BLaER1 (cell line): ENCODE measurements around the gene AFF4.

Experiments
- H3K27ac ChIP-seq: shearing (Covaris generic); formaldehyde crosslinking; 2 replicates; pipeline ENCODE4 v1.8.1; 2022
- H3K27me3 ChIP-seq: shearing (Covaris generic); formaldehyde crosslinking; 2 replicates; pipeline ENCODE4 v1.8.1; 2022
- H3K36me3 ChIP-seq: shearing (Covaris generic); formaldehyde crosslinking; 2 replicates; pipeline ENCODE4 v1.8.1; 2022
- H3K4me1 ChIP-seq: shearing (Covaris generic); formaldehyde crosslinking; 2 replicates; pipeline ENCODE4 v1.8.1; 2022
- H3K4me2 ChIP-seq: shearing (Covaris generic); formaldehyde crosslinking; 2 replicates; pipeline ENCODE4 v1.8.1; 2022
- H3K4me3 ChIP-seq: shearing (Covaris generic); formaldehyde crosslinking; 2 replicates; pipeline ENCODE4 v1.8.1; 2022
- H3K9ac ChIP-seq: shearing (Covaris generic); formaldehyde crosslinking; 2 replicates; pipeline ENCODE4 v1.8.1; 2022
- H3K9me3 ChIP-seq: shearing (Covaris generic); formaldehyde crosslinking; 2 replicates; pipeline ENCODE4 v1.8.1; 2022
- H4K20me1 ChIP-seq: shearing (Covaris generic); formaldehyde crosslinking; 2 replicates; pipeline ENCODE4 v1.8.1; 2022
- Cebpa-rat ChIP-seq: shearing (Covaris generic); IDR thresholded peaks from 2 replicates; pipeline ENCODE4 v1.8.1; 2022

Gene AFF4

GRCh38 chr5:132873119-132873929, 90.1 kb downstream of the AFF4 start, which contains the start of gene LEAP2:
TSS of gene LEAP2 (plus strand) at chr5:132873668. CDS start at chr5:132873695, 27 bp downstream.
- Histone ChIP-seq H3K9ac (no peak within 1 kb of the TSS), H3K4me2 (no peak within 1 kb of the TSS), H3K4me3 (no peak within 1 kb of the TSS), H3K27me3 (no peaks in the 10 kb centered on the region), H3K4me1 (no peaks in the 10 kb centered on the region), H4K20me1 (peaks cover 4% of the 10 kb centered on the region; the same call in 1 of the 2 replicates), H3K9me3 (no peaks in the 10 kb centered on the region), H3K27ac (no peak within 1 kb of the TSS), H3K36me3 (peaks cover 87% of the 10 kb centered on the region)
- TF ChIP-seq Cebpa-rat, result no peak

- H3K9ac ChIP-seq, result no peak overlapping the region
- H3K4me2 ChIP-seq, result no peak overlapping the region
- TF ChIP-seq Cebpa-rat, result no peak
- H3K27me3 ChIP-seq, result no peaks in the 10 kb centered on the region
- no peak overlapping the region for H3K27ac ChIP-seq
- peaks cover 5% of the 10 kb centered on the region for H3K4me1 ChIP-seq
- no peaks in the 10 kb centered on the region for H3K9me3 ChIP-seq
- peaks cover 87% of the 10 kb centered on the region for H3K36me3 ChIP-seq
- H4K20me1 ChIP-seq, result peaks cover 9% of the 10 kb centered on the region; the same call in 1 of the 2 replicates
- H3K4me3 ChIP-seq, result no peak overlapping the region
Measured at GRCh38 chr5:132872788-132873118, 90.7 kb downstream of the AFF4 start.

DNA sequence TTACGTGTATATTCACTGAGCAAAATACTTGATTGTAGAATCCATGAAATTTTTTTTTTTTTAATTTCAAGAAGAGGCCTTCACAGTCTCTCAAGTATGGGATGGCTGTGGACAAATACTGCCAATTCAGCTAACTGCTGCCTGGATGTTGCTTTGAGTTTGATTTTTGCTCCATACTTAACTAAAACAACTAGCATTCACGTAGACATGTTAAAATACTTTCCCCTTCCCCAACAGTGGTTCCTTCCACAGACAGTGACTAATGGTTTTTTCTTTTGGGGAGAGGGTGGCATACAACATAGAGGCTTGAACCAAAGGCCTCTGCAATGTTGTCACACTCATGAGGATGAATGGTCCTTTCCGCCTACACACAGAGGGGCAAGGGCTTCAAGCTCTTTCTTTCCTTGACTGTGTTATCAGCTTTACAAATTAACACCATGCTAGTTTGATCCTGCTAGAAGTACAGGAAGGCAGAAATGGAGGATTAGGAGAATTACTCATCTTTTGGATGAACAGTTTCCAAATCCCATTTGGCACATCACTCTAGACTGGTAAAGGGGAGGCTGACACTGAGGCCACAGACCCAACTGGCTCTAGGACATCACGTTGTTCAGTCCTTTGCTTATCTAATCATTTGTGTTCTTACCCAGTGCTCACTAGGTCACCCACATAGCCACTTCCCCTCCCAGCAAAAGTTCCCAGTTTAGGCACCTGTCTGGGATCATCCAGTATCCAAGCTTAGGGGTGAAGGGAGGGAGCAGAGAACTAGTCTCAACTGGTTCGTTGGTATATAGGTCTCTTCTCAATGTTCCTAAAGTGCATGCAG, 91.8 kb downstream of the AFF4 start:
- Histone ChIP-seq H3K4me1 (peaks cover 13% of the 10 kb centered on the region), H3K36me3 (peaks cover 82% of the 10 kb centered on the region)

GRCh38 chr5:132870801-132871200, 92.6 kb downstream of the AFF4 start:
- Histone ChIP-seq H3K4me3 (no peak overlapping the region), H3K9me3 (no peaks in the 10 kb centered on the region), H3K9ac (no peak overlapping the region), H3K27ac (no peak overlapping the region), H3K27me3 (no peaks in the 10 kb centered on the region), H3K36me3 (peaks cover 75% of the 10 kb centered on the region), H3K4me2 (no peak overlapping the region), H3K4me1 (peaks cover 15% of the 10 kb centered on the region), H4K20me1 (peaks cover 21% of the 10 kb centered on the region; the same call in 1 of the 2 replicates)
- TF ChIP-seq Cebpa-rat, result no peak

More for the DNA sequence above, 91.8 kb downstream of the AFF4 start:
- Histone ChIP-seq H4K20me1 (peaks cover 20% of the 10 kb centered on the region; the same call in 1 of the 2 replicates), H3K4me3 (no peak overlapping the region), H3K4me2 (no peak overlapping the region), H3K27me3 (no peaks in the 10 kb centered on the region), H3K27ac (no peak overlapping the region), H3K9ac (no peak overlapping the region), H3K9me3 (no peaks in the 10 kb centered on the region)
- no peak for TF ChIP-seq Cebpa-rat

DNA sequence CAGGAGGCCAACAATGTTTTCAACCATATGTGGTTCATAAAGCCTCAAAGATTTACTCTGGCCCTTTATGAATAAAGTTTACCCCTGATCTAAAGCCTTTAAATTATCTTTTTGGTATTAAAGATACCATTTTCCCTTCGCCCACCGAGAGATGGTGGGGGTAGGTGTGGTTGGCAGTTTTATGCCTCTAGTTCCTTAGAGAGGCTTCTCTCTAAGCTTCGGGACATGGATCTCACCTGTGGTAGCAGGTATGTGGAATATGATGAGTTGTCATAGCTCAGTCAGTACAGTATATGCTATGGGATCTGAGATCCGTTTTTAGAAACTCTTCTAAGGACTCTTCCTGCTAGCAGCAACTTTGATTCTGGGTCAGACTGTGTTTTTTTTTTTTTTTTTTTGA, 94.7 kb downstream of the AFF4 start:
- H3K4me3 ChIP-seq, result no peak overlapping the region
- TF ChIP-seq Cebpa-rat, result no peak
- H3K4me2 ChIP-seq, result no peak overlapping the region
- H3K9me3 ChIP-seq, result no peaks in the 10 kb centered on the region
- no peak overlapping the region for H3K27ac ChIP-seq
- H3K9ac ChIP-seq, result no peak overlapping the region
- H4K20me1 ChIP-seq, result peaks cover 21% of the 10 kb centered on the region; the same call in 1 of the 2 replicates
- peaks cover 26% of the 10 kb centered on the region for H3K4me1 ChIP-seq
- H3K36me3 ChIP-seq, result peaks cover 62% of the 10 kb centered on the region
- no peaks in the 10 kb centered on the region for H3K27me3 ChIP-seq

DNA sequence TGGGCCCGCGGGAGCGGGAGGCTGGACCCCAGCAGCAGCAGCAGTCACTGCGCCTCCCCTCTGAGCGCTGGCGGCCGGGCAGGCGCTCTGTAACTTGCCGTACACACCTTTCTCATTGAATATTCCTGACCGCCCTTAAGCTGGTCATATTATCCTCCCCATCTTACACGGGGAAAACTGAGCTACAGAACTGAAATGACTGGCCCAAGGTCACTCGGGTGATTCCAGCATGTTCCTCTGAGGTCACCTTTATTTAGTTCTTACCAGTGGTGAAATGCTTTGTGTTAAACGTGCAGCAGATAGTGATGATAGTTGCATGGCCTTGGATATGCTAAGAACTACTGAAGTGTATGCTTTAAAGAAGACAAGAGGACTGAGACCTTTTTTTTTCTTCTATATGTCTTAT, 96.4 kb downstream of the AFF4 start:
- Histone ChIP-seq H3K36me3 (peaks cover 45% of the 10 kb centered on the region), H3K9me3 (no peaks in the 10 kb centered on the region), H3K4me2 (peak overlapping the region; percentile 90), H3K9ac (peak overlapping the region; percentile 94), H3K4me1 (peaks cover 26% of the 10 kb centered on the region), H3K4me3 (peak overlapping the region; percentile 89), H3K27ac (peak overlapping the region; percentile 91), H4K20me1 (peaks cover 21% of the 10 kb centered on the region; the same call in 1 of the 2 replicates), H3K27me3 (no peaks in the 10 kb centered on the region)
- no peak for TF ChIP-seq Cebpa-rat

- Histone ChIP-seq H3K27me3 (no peaks in the 10 kb centered on the region), H3K4me2 (peak within 1 kb of the TSS; percentile 90), H3K9me3 (no peaks in the 10 kb centered on the region), H3K4me1 (peaks cover 26% of the 10 kb centered on the region), H3K27ac (peak within 1 kb of the TSS; percentile 91), H3K4me3 (peak within 1 kb of the TSS; percentile 89), H3K9ac (peak within 1 kb of the TSS; percentile 94), H4K20me1 (peaks cover 21% of the 10 kb centered on the region; the same call in 1 of the 2 replicates), H3K36me3 (peaks cover 39% of the 10 kb centered on the region)
- no peak for TF ChIP-seq Cebpa-rat
Measured at GRCh38 chr5:132866342-132867045, 96.9 kb downstream of the AFF4 start, which contains the start of the genes GDF9 and UQCRQ. TSS of gene GDF9 (minus strand) at chr5:132866469. CDS start at chr5:132864533, 1,936 bp downstream. TSS of gene UQCRQ (plus strand) at chr5:132866642. CDS start at chr5:132866882, 240 bp downstream.

DNA sequence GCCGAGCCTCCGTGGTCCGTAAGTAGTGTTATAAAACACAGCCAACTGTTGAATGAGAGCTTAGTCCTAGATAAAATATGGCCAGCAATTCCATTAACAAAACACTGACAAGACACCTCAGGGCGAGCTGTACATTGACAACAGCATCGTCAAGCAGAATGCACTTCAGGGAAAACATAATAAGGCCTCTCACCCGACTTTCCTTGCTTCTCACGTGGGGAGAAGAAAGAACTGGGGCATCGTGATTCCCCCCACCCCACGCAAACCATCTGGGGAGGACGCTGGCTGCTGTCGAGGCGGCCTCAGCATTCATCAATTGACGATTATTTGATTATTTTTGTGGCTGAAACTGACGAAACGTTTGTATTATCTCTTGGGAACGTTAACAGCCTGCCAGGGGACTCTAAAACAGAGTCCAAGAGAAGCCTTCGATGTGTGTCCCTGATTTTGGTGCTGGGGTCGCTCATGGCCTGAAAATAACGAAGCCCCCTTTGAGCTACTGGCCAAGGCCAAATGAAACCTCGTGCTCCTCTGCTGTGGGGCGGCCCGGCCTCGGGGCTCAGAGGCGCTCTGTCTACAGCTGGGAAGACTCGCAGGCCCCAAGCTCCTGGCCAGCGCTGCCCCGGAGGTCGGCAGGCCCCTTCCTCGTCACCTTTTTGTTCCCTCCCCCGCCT, 97.6 kb downstream of the AFF4 start:
- Histone ChIP-seq H3K27ac (peak overlapping the region; percentile 91), H4K20me1 (peaks cover 21% of the 10 kb centered on the region; the same call in 1 of the 2 replicates), H3K27me3 (no peaks in the 10 kb centered on the region), H3K4me1 (peaks cover 26% of the 10 kb centered on the region), H3K9ac (peak overlapping the region; percentile 94), H3K4me3 (peak overlapping the region; percentile 89), H3K36me3 (peaks cover 35% of the 10 kb centered on the region), H3K4me2 (peak overlapping the region; percentile 86), H3K9me3 (no peaks in the 10 kb centered on the region)
- no peak for TF ChIP-seq Cebpa-rat

DNA sequence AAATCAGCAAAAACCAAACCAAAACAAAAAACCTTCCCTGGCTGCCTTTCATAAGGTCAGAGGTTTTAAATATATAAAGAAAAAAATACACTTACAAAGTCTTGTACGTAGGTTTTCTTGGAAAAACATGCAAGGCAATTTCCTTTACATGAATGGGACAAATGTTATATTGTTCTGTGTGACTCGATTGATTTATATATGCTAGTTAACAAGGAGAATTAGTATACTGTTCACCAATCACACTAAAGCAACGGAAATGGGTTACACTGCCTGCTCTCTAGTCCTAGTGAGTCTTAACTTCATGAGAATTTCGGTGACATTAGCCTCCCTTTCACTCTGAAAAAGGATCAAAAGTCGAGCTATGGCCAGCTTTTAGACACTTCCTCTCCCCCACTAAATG, 102.7 kb downstream of the AFF4 start:
- Histone ChIP-seq H3K9ac (no peak overlapping the region), H3K27ac (no peak overlapping the region), H3K4me3 (no peak overlapping the region), H3K4me2 (no peak overlapping the region), H3K9me3 (no peaks in the 10 kb centered on the region), H3K27me3 (no peaks in the 10 kb centered on the region), H4K20me1 (no peaks in the 10 kb centered on the region), H3K36me3 (no peaks in the 10 kb centered on the region), H3K4me1 (peaks cover 11% of the 10 kb centered on the region)
- no peak for TF ChIP-seq Cebpa-rat
